GM12875 (cell line): ENCODE results near the gene ACACA.

Experiments used
- H3K4me3 ChIP-seq: one replicate; pipeline ENCODE4 v1.5.1; 2011; ENCODE audit warnings: low read depth, low read length, control low read depth
- TF ChIP-seq, protein P1 (sequence below): IDR thresholded peaks from 2 replicates; pipeline ENCODE4 v1.5.1; 2011; ENCODE audit warnings: low read depth, mild to moderate bottlenecking, control low read depth, inconsistent platforms, low read length, moderate library complexity, borderline replicate concordance; ENCODE audit not compliant: insufficient read depth

The ACACA gene

DNA sequence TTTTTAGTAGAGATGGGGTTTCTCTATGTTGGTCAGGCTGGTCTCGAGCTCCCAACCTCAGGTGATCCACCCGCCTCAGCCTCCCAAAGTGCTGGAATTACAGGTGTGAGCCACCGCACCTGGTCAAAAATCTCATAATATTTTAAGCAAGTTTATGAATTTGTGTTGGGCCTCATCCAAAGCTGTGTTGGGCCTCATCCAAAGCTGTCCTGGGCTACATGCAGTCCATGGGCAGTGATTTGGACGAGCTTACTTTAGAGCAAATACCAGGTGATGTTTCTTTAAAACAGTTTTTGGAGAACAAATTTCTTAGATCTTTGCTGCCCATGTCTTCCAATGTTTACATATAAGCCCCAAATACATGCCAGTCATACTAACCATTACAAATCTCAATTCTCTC, 115.3 kb downstream of the ACACA start:
- TF ChIP-seq, protein P1, sequence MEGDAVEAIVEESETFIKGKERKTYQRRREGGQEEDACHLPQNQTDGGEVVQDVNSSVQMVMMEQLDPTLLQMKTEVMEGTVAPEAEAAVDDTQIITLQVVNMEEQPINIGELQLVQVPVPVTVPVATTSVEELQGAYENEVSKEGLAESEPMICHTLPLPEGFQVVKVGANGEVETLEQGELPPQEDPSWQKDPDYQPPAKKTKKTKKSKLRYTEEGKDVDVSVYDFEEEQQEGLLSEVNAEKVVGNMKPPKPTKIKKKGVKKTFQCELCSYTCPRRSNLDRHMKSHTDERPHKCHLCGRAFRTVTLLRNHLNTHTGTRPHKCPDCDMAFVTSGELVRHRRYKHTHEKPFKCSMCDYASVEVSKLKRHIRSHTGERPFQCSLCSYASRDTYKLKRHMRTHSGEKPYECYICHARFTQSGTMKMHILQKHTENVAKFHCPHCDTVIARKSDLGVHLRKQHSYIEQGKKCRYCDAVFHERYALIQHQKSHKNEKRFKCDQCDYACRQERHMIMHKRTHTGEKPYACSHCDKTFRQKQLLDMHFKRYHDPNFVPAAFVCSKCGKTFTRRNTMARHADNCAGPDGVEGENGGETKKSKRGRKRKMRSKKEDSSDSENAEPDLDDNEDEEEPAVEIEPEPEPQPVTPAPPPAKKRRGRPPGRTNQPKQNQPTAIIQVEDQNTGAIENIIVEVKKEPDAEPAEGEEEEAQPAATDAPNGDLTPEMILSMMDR: no peak
- no peak overlapping the region for H3K4me3 ChIP-seq

DNA sequence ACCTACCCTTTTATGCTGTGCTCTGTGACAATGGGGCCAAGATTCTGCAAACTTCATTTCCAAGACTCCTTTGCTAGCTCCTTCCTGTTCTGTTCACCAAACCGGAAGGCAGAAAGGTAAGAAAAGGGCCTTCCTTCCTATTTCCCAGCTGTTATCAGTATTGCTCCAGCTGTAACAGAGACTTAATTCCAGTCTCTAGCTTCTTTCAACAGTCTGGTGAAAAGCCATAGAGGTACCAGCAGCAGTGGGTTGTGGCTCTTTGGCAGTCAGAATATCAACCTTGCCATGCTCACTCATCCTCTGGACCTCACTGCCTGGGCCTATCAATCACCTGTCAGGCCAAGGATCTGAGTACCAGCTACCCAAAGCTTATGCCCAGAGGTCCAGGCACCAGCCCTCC, 120.2 kb downstream of the ACACA start:
- TF ChIP-seq, protein P1: no peak
- no peak overlapping the region for H3K4me3 ChIP-seq

DNA sequence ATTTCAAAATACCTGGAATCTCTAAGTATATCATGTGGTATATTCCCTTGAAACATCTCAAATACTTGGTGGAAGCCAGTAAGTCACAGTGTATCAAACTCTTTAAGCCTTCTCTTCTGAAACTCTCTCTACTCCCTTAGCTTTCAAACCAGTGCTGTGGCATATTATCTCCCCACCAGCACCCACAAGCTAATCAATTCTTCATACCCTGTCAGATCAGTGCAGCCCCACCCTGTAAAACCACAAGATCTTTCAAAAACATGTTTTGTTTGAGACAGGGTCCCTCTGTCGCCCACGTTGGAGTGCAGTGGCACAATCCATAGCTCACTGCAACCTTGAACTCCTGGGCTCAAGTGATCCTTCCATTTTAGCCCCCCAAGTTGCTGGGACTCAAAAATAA, 122.4 kb downstream of the ACACA start:
- no peak overlapping the region for H3K4me3 ChIP-seq
- TF ChIP-seq, protein P1: no peak

DNA sequence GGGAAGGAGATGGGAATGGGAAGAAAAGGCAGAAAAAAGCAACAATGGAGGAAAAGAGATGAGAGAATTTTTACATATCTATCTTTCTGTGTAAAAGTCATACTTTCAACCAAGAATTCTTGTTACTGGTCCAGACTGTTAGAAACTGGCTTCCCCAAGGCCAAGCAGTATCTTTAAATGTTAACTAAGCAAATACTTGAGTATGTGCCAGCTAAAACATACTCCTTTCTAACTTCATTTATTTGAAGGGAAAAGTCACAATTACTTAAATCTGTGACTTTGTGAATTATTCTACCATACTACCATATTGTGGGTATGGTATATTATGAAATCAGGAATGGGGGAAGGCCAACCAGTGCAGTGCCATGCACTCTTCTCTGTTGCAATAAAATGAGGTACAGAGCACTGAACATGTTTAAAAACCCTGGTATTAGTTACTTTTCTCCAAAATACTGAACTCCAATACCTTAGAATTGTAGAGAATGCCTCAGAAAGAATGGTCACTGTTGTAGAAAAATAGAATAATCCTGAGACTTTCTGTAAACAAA, 123.1 kb downstream of the ACACA start:
- H3K4me3 ChIP-seq: no peak overlapping the region
- TF ChIP-seq, protein P1: no peak

DNA sequence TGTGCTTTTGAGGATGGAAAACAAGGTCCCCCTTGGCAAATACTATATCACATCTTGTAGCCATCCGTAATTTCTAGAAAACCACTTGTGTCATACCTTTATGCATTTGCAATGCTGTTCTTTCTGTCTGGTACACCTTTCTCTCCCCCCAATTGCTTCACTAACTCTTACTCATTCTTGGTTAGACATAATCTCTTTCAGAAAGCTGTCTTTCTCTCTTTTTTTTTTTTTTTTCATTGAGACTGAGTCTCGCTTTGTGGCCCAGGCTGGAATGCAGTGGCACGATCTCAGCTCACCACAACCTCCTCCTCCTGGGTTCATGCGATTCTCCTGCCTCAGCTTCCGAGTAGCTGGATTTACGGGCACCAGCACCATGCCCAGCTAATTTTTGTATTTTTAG, 125.8 kb downstream of the ACACA start:
- TF ChIP-seq, protein P1: no peak
- no peak overlapping the region for H3K4me3 ChIP-seq

DNA sequence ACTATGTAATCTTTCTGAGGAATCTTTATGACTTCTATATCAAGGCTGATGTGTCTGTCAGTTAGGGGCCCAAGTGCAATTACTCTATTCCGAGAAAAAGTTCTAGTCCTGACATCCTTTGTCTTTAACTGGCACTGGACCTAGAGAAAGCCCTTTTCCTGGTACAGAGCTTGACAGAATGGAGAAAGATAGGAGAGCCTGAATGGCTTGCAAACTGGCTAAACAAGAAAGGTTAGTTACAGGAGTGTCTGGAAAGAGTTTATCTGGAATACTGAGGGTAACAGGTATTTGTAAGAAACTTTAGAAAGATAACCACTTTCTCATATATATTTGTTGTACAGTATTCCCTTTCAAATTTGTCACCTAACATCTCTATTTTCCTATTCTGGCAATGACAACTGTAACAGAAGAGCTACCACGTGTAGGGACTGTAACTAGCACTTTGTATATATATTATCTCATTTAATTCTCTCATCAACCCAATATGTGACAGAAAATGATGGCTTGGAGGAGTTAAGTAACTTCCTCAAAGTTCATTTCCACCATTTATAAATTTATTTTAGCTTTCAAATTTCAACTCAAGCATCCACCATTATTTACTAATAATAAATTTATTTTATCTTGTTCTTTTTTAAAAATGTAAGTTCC, 128.3 kb downstream of the ACACA start:
- no peak overlapping the region for H3K4me3 ChIP-seq
- TF ChIP-seq, protein P1: no peak

DNA sequence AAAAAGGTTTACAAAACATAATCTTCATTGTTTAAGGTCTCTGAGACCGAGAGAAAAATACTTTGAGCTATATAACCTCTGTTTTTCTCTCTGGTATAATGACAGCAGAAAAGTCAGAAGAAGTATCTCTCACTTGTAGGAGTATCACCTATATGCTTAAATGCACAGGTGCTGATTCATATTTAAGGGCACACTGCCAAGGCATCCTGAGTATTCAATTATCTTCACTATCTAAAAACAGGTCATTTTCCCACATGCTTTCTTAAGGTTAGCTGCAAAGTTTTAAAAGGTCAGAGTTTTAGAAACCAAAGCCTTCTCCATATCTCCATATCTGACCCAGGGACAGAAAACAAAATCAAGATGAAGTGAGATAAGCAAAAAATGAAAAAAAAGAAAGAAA, 130.2 kb downstream of the ACACA start:
- TF ChIP-seq, protein P1: no peak
- no peak overlapping the region for H3K4me3 ChIP-seq
